Activated CD8-positive, alpha-beta memory T cell treated with anti-CD3 and anti-CD28 coated beads for 48 hours (primary cell): ENCODE data around the gene SORCS1.

ENCODE experiments used
- DNase-seq, 3 experiments: peaks; one replicate each; pipeline ENCODE4 v3.0.0-alpha.2; 2020; ENCODE audit warnings: low read depth in 2 of 3, low spot score in 2 of 3

SORCS1 gene

GRCh38 chr10:106761906-106762305 is 402.6 kb downstream of the SORCS1 start:
- no peak for DNase-seq

- no peak for DNase-seq
Measured at GRCh38 chr10:106757521-106757920, 407.0 kb downstream of the SORCS1 start.

GRCh38 chr10:106751091-106751490 is 413.4 kb downstream of the SORCS1 start:
- no peak for DNase-seq

- no peak for DNase-seq
Measured at GRCh38 chr10:106746868-106747267, 417.6 kb downstream of the SORCS1 start.

- DNase-seq, result no peak
Measured at GRCh38 chr10:106741006-106741530, 423.4 kb downstream of the SORCS1 start.

- no peak for DNase-seq
Measured at GRCh38 chr10:106740071-106740470, 424.4 kb downstream of the SORCS1 start.

- no peak for DNase-seq
Measured at GRCh38 chr10:106734220-106734619, 430.3 kb downstream of the SORCS1 start.

GRCh38 chr10:106728232-106728631 is 436.3 kb downstream of the SORCS1 start:
- no peak for DNase-seq

GRCh38 chr10:106727170-106727569 is 437.3 kb downstream of the SORCS1 start:
- DNase-seq, result no peak

GRCh38 chr10:106722524-106722923 is 442.0 kb downstream of the SORCS1 start:
- DNase-seq, result no peak

- no peak for DNase-seq
Measured at GRCh38 chr10:106720683-106721082, 443.8 kb downstream of the SORCS1 start.

- DNase-seq, result no peak
Measured at GRCh38 chr10:106716381-106716780, 448.1 kb downstream of the SORCS1 start.

GRCh38 chr10:106714734-106715555 is 449.6 kb downstream of the SORCS1 start:
- DNase-seq, result no peak

- no peak for DNase-seq
Measured at GRCh38 chr10:106713846-106714245, 450.7 kb downstream of the SORCS1 start.

GRCh38 chr10:106712988-106713387 is 451.5 kb downstream of the SORCS1 start:
- no peak for DNase-seq

GRCh38 chr10:106711313-106711906 is 453.1 kb downstream of the SORCS1 start:
- peak in 1 of 3 experiments; percentile 6 for DNase-seq

- DNase-seq, result no peak
Measured at GRCh38 chr10:106708506-106708905, 456.0 kb downstream of the SORCS1 start.

- DNase-seq, result no peak
Measured at GRCh38 chr10:106707657-106708056, 456.8 kb downstream of the SORCS1 start.

- DNase-seq, result no peak
Measured at GRCh38 chr10:106706127-106706526, 458.4 kb downstream of the SORCS1 start.

- peak in 1 of 3 experiments; percentile 2 for DNase-seq
Measured at GRCh38 chr10:106705681-106706100, 458.8 kb downstream of the SORCS1 start.

GRCh38 chr10:106696239-106696638 is 468.3 kb downstream of the SORCS1 start:
- no peak for DNase-seq

GRCh38 chr10:106694696-106695095 is 469.8 kb downstream of the SORCS1 start:
- no peak for DNase-seq
